DND-41 (cell line): ENCODE data around the gene NSD1.

Experiments
- ATAC-seq: fragments of 200-7000 bp; cut with Tn5 transposase; 3 replicates; pipeline ENCODE4 v1.9.1; 2021; ENCODE audit warnings: low read depth; ENCODE audit not compliant: insufficient read depth
- DNase-seq: peaks from one replicate; pipeline ENCODE4 v3.0.0-alpha.2; 2020
- H2AFZ ChIP-seq: 2 replicates; pipeline ENCODE4 v1.6.0; 2012; ENCODE audit warnings: low read depth, low read length
- H3K27ac ChIP-seq: 2 replicates; pipeline ENCODE4 v1.5.1; 2012; ENCODE audit warnings: low read length, inconsistent platforms
- H3K27me3 ChIP-seq: fragments of 200-600 bp; sonication (generic); 2 replicates; pipeline ENCODE4 v1.6.0; 2012; ENCODE audit warnings: low read length, mild to moderate bottlenecking, inconsistent platforms; ENCODE audit not compliant: insufficient read depth, poor library complexity
- H3K36me3 ChIP-seq: 2 replicates; pipeline ENCODE4 v1.5.1; 2012; ENCODE audit warnings: low read length, inconsistent platforms; ENCODE audit not compliant: insufficient read depth
- H3K4me1 ChIP-seq: 2 replicates; pipeline ENCODE4 v1.5.1; 2012; ENCODE audit warnings: mild to moderate bottlenecking, low read length; ENCODE audit not compliant: insufficient read depth
- H3K4me2 ChIP-seq: 2 replicates; pipeline ENCODE4 v1.6.0; 2012; ENCODE audit warnings: mild to moderate bottlenecking, moderate library complexity, low read length, inconsistent platforms; ENCODE audit not compliant: insufficient read depth
- H3K4me3 ChIP-seq, 2 experiments: fragments of 200-600 bp in 1 of 2; shearing (Covaris generic) in 1 of 2; 2 replicates each; pipeline ENCODE4 v1.5.1; 2012 to 2016; ENCODE audit warnings: inconsistent platforms in 2 of 2, low read length in 2 of 2, mild to moderate bottlenecking in 2 of 2, low read depth in 1 of 2, moderate library complexity in 1 of 2
- H3K79me2 ChIP-seq: 2 replicates; pipeline ENCODE4 v1.6.0; 2012; ENCODE audit warnings: low read length, inconsistent platforms; ENCODE audit not compliant: insufficient read depth
- H3K9ac ChIP-seq: 2 replicates; pipeline ENCODE4 v1.6.0; 2012; ENCODE audit warnings: low read depth, mild to moderate bottlenecking, inconsistent platforms, low read length, moderate library complexity
- H3K9me3 ChIP-seq: 2 replicates; pipeline ENCODE4 v1.5.1; 2012; ENCODE audit warnings: low read length, moderate library complexity, mild to moderate bottlenecking, inconsistent platforms; ENCODE audit not compliant: insufficient read depth, severe bottlenecking
- H4K20me1 ChIP-seq: 2 replicates; pipeline ENCODE4 v1.6.0; 2012; ENCODE audit warnings: low read length; ENCODE audit not compliant: insufficient read depth
- CTCF ChIP-seq: IDR thresholded peaks from 2 replicates; pipeline ENCODE4 v1.5.1; 2012; ENCODE audit warnings: borderline replicate concordance, low read length, moderate library complexity, mild to moderate bottlenecking; ENCODE audit not compliant: poor library complexity, severe bottlenecking; ENCODE audit errors: extremely low read depth
- EZH2 ChIP-seq: IDR thresholded peaks from 3 replicates; pipeline ENCODE4 v1.6.1; 2012; ENCODE audit warnings: borderline replicate concordance, low read depth, mild to moderate bottlenecking, moderate library complexity, low read length, inconsistent platforms; ENCODE audit not compliant: severe bottlenecking

NSD1 gene

GRCh38 chr5:177332896-177333260, 199.3 kb downstream of the NSD1 start:
- no peaks in the 10 kb centered on the region for H3K4me1 ChIP-seq
- peaks cover 78% of the 10 kb centered on the region for H3K36me3 ChIP-seq
- H3K4me2 ChIP-seq = no peak overlapping the region
- H3K27ac ChIP-seq = no peak overlapping the region
- H3K9ac ChIP-seq = no peak overlapping the region
- TF ChIP-seq CTCF (no peak), EZH2 (no peak)
- H3K27me3 ChIP-seq = no peaks in the 10 kb centered on the region
- H3K79me2 ChIP-seq = no peaks in the 10 kb centered on the region
- H3K9me3 ChIP-seq = no peaks in the 10 kb centered on the region
- no peak for DNase-seq
- H2AFZ ChIP-seq = no peak overlapping the region
- H4K20me1 ChIP-seq = peaks cover 25% of the 10 kb centered on the region; the same call in 1 of the 2 replicates
- no peak overlapping the region for H3K4me3 ChIP-seq
- ATAC-seq = no peak

GRCh38 chr5:177333420-177334154, 200.0 kb downstream of the NSD1 start:
- H3K27ac ChIP-seq = no peak overlapping the region
- H4K20me1 ChIP-seq = peaks cover 33% of the 10 kb centered on the region; the same call in 1 of the 2 replicates

GRCh38 chr5:177334155-177334551, 200.6 kb downstream of the NSD1 start:
- H3K4me1 ChIP-seq = no peaks in the 10 kb centered on the region

More at GRCh38 chr5:177333420-177334154, 200.0 kb downstream of the NSD1 start:
- Histone ChIP-seq H3K9me3 (no peaks in the 10 kb centered on the region), H3K4me1 (no peaks in the 10 kb centered on the region), H2AFZ (no peak overlapping the region), H3K36me3 (peaks cover 85% of the 10 kb centered on the region), H3K9ac (no peak overlapping the region), H3K4me2 (no peak overlapping the region), H3K4me3 (no peak overlapping the region), H3K27me3 (no peaks in the 10 kb centered on the region), H3K79me2 (no peaks in the 10 kb centered on the region; the same call in 1 of the 2 replicates)
- ATAC-seq (no peak), DNase-seq (no peak)
- TF ChIP-seq CTCF (no peak), EZH2 (no peak)

More at GRCh38 chr5:177334155-177334551, 200.6 kb downstream of the NSD1 start:
- H3K4me3 ChIP-seq = no peak overlapping the region
- H3K9me3 ChIP-seq = no peaks in the 10 kb centered on the region
- ATAC-seq (no peak), DNase-seq (no peak)
- H3K36me3 ChIP-seq = peaks cover 91% of the 10 kb centered on the region
- no peak overlapping the region for H2AFZ ChIP-seq
- peaks cover 38% of the 10 kb centered on the region; the same call in 1 of the 2 replicates for H4K20me1 ChIP-seq
- no peak overlapping the region for H3K27ac ChIP-seq
- H3K79me2 ChIP-seq = peaks cover 6% of the 10 kb centered on the region
- TF ChIP-seq EZH2 (no peak), CTCF (no peak)
- H3K9ac ChIP-seq = no peak overlapping the region
- no peaks in the 10 kb centered on the region for H3K27me3 ChIP-seq
- H3K4me2 ChIP-seq = no peak overlapping the region
